Adipose tissue (tissue), 3 donors: ENCODE data around the gene KCNIP4. TPM values are rescaled to one million over a fixed set of nuclear protein-coding genes. Genes with fewer than 3 reads are reported as not detected.

Experiments used
- H3K27ac ChIP-seq: one replicate; pipeline ENCODE4 v1.5.1; 2013; ENCODE audit warnings: low read depth, low read length
- WGBS, 3 donors: extraction: QIAGEN DNeasy Blood & Tissue Kit; methylation state at CpG; one replicate each; pipeline ENCODE4 v1.1.7; 2013; 5-methylcytosine and 5-hydroxymethylcytosine counted together
- polyA plus RNA-seq, 3 donors: library from polyadenylated mRNA; stranded (reverse); fragments of 200-250 nt; gene quantifications; one replicate each; pipeline ENCODE4 v1.2.3, GENCODE V29; 2013
- donor health status: healthy with polysubstance abuse.
- donor health status: Bipolar disorder and iron deficiency.
- donor health status: healthy.

KCNIP4 gene
- polyA plus RNA-seq, 3 donors, result 0.08 to 0.34 TPM; not detected in 1

GRCh38 chr4:21118301-21118700 is 830.3 kb downstream of the KCNIP4 start:
- no peak overlapping the region for H3K27ac ChIP-seq
- WGBS, 3 donors, result 36 to 43% (median 42%) methylated on average over 3 of the region's 3 CpGs

- 41 to 64% (median 60%) methylated on average over 7 of the region's 7 CpGs for WGBS, 3 donors
- H3K27ac ChIP-seq, result no peak overlapping the region
Observed at GRCh38 chr4:21117541-21118180, 830.9 kb downstream of the KCNIP4 start.

DNA sequence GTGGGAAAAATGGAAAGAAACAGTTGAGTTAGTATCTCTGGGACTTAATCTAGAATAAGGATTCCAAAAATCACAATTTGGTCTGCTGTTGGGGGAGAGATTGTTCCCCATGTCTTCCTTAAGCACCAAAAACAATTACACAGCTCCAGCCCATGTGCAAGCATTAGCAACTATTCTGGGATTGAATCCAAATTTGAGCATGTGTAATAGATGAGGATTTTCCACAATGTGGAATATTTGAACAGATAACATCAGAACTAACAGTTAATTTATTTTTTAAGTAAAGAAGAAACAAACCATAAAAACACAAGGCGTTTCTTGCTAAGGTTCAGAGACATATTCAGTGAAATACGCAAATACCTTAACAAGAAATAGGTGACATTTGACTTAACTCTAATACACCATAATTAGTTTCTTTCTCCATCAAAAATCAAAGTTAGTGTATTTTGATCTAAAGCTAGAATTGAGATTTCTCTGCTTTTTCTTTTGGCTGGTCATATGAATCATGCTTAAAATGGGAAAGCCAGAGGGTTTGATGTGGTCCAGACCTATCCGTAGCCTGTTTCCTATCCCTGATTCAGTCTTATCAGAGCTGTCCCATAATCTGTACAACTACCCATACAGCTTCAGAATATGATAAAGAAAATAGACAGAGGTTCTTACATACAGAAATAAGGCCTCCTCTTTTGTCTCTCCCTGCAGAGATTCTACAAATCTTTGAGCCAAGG is 834.9 kb downstream of the KCNIP4 start:
- H3K27ac ChIP-seq, result no peak overlapping the region
- 36 to 49% (median 46%) methylated on average over 3 of the region's 3 CpGs for WGBS, 3 donors

DNA sequence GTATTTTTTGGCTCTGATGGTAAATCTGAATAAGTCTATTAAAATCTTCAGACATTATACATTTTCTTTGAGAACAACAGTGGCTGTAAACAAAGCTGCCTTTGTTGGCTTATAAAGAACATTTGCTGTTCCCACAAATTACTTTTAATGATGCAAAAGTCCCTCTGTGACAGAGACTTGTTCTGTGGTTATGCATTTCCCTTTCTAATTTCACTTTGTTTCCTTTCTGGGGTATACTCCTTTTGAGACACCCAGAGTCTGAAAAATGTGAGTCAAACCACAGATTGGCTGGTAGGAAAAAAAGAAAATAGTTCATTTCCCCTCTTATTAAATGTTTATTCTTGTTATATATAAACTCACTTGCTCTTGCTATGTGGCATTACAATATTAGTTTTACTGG is 845.9 kb downstream of the KCNIP4 start:
- no peak overlapping the region for H3K27ac ChIP-seq

DNA sequence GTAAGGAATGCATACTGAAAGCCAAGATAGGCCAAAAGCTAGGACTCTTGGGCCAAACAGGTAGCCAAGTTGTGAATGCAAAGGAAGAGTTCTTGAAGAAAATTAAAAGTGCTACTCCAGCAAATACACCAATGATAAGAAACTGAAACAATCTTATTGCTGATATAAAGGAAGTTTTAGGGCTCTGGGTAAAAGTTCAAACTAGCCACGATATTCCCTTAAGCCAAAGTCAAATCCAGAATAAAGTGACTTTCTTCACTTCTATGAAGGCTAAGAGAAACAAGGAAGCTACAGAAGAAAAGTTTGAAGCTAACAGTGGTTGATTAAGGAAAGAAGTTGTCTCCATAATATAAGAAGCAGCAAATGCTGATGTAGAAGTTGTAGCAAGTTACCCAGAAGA is 850.7 kb downstream of the KCNIP4 start:
- no peak overlapping the region for H3K27ac ChIP-seq
- WGBS, 3 donors, result 63 to 83% (median 78%) methylated on average over 1 of the region's 1 CpG

- no peak overlapping the region for H3K27ac ChIP-seq
- WGBS, 3 donors, result 0 to 54% (median 0%) methylated on average over 1 of the region's 1 CpG
Observed at GRCh38 chr4:21097026-21097425, 851.5 kb downstream of the KCNIP4 start.

GRCh38 chr4:21092531-21092930 is 856.0 kb downstream of the KCNIP4 start:
- WGBS, 3 donors, result 91 to 97% (median 91%) methylated on average over 1 of the region's 1 CpG
- no peak overlapping the region for H3K27ac ChIP-seq

- H3K27ac ChIP-seq, result no peak overlapping the region
- 50 to 51% (median 50%) methylated on average over 4 of the region's 4 CpGs for WGBS, 3 donors
Observed at GRCh38 chr4:21090094-21090666, 858.4 kb downstream of the KCNIP4 start.

GRCh38 chr4:21083413-21083812 is 865.2 kb downstream of the KCNIP4 start:
- H3K27ac ChIP-seq, result no peak overlapping the region

DNA sequence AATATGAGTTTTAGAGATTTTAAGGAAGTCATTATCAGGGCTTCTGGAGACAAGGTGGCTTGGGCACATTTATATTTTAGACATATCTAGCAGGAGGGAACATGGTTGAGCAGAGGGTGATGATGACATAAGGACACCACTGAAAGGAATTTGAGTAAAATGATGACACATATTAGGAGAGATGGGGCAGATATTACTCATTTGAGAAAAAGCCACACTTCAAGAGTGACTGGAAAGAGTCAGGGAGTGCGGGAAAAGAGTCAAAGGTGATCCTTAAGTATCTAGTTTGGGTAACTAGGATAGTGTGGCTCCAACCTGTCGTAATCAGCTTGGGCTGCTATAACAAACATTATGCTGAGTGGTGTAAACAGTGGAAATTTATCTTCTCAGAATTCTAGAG is 870.6 kb downstream of the KCNIP4 start:
- WGBS, 3 donors, result 63 to 82% (median 79%) methylated on average over 2 of the region's 2 CpGs

DNA sequence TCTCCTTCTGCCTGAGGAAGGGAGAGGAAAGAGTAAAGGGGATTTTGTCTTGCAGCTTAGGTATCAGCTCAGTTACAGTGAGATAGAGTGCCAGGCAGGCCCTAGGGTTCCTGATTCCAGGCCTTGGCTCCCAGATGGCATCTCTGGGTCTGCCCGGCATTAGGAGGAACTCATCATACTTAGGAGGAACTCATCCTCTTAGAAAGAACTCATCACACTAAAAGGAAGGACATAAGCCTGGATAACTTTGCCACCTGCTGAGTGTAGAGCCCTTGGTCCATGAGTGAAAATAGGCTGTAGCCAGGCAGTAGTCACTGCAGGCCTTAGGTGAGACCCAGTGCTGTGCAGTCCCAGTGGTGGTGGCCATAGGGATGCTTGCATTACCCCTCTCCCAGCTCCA is 881.2 kb downstream of the KCNIP4 start:
- no peak overlapping the region for H3K27ac ChIP-seq
- 85 to 94% (median 93%) methylated on average over 1 of the region's 1 CpG for WGBS, 3 donors

More for the DNA sequence above, 870.6 kb downstream of the KCNIP4 start:
- H3K27ac ChIP-seq, result no peak overlapping the region

DNA sequence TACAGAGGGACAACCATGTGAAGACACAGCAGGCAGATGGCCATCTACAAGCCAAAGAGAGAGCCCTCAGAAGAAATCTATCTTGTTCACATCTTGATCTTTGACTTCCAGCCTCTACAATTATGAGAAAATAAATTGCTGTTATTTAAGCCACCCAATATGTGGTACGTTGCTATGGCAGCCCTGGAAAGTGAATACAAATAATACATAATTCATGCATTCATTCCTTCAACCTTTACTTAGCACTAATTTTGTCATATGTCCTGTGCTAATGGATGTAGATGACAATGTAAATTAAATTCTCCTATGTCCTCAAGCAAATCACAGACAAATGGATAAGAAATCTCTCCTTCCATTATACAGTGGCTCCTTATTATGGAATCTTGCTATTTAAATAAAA is 886.7 kb downstream of the KCNIP4 start:
- 39 to 63% (median 62%) methylated on average over 1 of the region's 1 CpG for WGBS, 3 donors
- no peak overlapping the region for H3K27ac ChIP-seq

DNA sequence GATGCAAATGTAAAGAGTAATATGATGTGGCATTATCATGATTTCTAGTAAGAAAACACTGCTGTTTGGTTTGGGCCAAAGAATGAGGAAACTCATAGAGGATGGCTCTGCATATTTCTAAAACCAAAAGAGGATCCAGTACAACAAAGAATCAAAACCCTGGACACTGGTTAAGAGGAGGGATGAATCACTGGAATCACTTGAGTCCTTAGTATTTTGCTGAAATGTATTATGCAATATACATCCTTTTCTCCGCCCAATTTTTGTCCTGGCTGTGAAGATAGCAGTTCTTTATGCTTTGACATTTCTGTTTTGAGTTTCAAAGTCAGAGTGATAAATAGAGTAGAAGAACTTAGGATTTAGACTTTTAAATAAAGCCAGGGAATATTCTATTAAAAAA is 902.4 kb downstream of the KCNIP4 start:
- 85 to 87% (median 85%) methylated on average over 1 of the region's 1 CpG for WGBS, 3 donors

GRCh38 chr4:21045119-21045518 is 903.5 kb downstream of the KCNIP4 start:
- no peak overlapping the region for H3K27ac ChIP-seq
- WGBS, 3 donors, result 82 to 93% (median 92%) methylated on average over 1 of the region's 1 CpG

More for the DNA sequence above, 902.4 kb downstream of the KCNIP4 start:
- H3K27ac ChIP-seq, result no peak overlapping the region

- 38 to 39% (median 38%) methylated on average over 3 of the region's 3 CpGs for WGBS, 3 donors
- H3K27ac ChIP-seq, result no peak overlapping the region
Observed at GRCh38 chr4:21041708-21042107, 906.9 kb downstream of the KCNIP4 start.

GRCh38 chr4:21034728-21035127 is 913.8 kb downstream of the KCNIP4 start:
- no peak overlapping the region for H3K27ac ChIP-seq
- WGBS, 3 donors, result 40 to 70% (median 59%) methylated on average over 5 of the region's 5 CpGs

GRCh38 chr4:21032089-21032645 is 916.4 kb downstream of the KCNIP4 start:
- H3K27ac ChIP-seq, result no peak overlapping the region

GRCh38 chr4:21018817-21019216 is 929.8 kb downstream of the KCNIP4 start:
- 65 to 82% (median 74%) methylated on average over 2 of the region's 2 CpGs for WGBS, 3 donors
- no peak overlapping the region for H3K27ac ChIP-seq

More at GRCh38 chr4:21032089-21032645, 916.4 kb downstream of the KCNIP4 start:
- WGBS, 3 donors, result 64 to 90% (median 89%) methylated on average over 3 of the region's 3 CpGs

DNA sequence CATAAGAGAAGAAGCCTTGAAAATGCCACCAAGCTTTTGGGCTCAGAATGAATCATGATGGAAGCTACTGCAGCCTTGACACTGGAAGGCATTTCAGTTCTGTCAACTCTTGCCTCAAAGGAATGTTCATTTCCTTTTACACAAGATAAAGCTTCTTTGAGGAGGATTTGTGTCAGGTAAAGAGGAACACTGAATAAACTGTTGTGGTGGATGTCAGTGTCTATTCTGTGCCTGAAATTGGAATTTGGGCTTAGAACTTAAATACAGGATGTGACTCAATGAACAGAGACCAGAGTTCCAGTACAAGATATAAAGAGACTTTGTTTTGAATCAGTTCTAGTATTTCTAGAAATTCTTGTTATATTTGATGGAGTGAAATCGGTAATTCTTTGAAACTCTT is 935.1 kb downstream of the KCNIP4 start:
- no peak overlapping the region for H3K27ac ChIP-seq
- WGBS, 3 donors, result 82 to 100% (median 91%) methylated on average over 1 of the region's 1 CpG
